Left cardiac atrium (tissue), 4 donors: ENCODE measurements around the gene CNTN3. TPM values are rescaled to one million over a fixed set of nuclear protein-coding genes. Genes with fewer than 3 reads are reported as not detected.

ENCODE experiments used
- ATAC-seq, 2 donors: fragments of 200-7000 bp; cut with Tn5 transposase; one replicate each; pipeline ENCODE4 v1.9.1; 2020; ENCODE audit warnings: mild to moderate bottlenecking in 2 of 2, moderate library complexity in 2 of 2
- DNase-seq: peaks from one replicate; pipeline ENCODE4 v3.0.0-alpha.2; 2020
- intact Hi-C, 2 donors: fragments of 100-400 bp; cut with DNase I; formaldehyde crosslinking; loops; one replicate each; pipeline versions ENCODE4 v1.14.1 to v1.15.1; 2022 to 2023
- total RNA-seq, 2 donors: library from RNA; stranded (reverse); fragmentation: NEBNext Ultra II Directional; extraction: Animal tissue kit (Norgen Biotek cat#: 25700); gene quantifications; one replicate each; pipeline ENCODE4 v1.2.1, GENCODE V29; 2021
- donor health status: DM: no; HTN: yes; CAD: no.
- donor health status: DM: no; HTN: yes; CAD: no; lungs with severe emphysema.
- donor health status: DM: yes; HTN: yes; CAD: no.
- donor health status: Dilated cardiomyopathy.

The CNTN3 gene
- total RNA-seq, 2 donors from 2014 or later, result 3.0 to 4.3 TPM

DNA sequence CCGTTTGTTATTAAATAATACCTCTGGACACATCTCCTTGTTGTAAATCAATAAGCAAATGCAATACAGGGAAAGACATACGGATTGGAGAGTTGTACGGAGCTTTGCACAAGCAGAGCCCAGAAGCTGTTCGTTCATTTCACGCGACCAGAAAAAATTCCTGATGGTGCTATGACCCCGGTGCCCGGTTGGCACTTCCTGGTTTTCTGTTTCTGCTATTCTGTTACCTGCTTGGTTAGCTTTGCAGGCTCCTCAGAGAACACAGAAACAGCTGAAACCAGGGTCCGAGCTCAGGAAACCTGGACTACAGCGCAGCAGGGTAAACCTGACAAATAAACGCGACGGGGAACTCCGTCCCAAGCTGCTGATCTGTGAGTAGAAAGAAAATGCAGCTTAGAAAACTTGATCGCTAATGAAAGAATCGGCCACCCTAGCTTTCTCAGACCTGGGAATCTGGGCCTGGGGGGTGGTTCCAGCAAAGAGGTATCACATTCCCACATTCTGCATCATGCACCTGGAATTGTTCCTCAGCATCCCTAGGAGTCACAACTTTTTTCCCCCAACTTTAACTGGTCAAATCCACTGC, 845 bp downstream of the CNTN3 start:
- ATAC-seq, result no peak
- no peak for DNase-seq
- intact Hi-C loops, result no loop called here

DNA sequence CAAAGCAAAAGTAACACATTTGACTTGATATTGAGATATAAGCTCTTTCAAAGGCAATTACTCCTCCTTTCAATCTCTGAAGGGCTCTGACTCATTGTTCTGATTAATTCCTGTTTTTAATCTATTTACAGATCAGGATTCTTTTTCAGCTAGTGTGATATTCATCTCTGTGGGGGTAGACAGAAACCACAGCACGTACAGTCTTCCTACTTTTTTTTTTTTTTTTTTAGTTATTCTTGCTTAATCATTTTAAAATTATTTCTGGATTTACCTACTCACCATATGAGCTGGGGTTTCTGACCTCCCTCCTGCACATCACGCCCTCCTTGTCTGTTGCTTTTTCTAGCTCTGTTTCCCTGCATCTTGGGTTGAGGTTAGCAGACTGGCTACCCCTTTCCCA, 1.4 kb downstream of the CNTN3 start:
- no peak for ATAC-seq
- intact Hi-C loops, result no loop called here
- DNase-seq, result no peak

DNA sequence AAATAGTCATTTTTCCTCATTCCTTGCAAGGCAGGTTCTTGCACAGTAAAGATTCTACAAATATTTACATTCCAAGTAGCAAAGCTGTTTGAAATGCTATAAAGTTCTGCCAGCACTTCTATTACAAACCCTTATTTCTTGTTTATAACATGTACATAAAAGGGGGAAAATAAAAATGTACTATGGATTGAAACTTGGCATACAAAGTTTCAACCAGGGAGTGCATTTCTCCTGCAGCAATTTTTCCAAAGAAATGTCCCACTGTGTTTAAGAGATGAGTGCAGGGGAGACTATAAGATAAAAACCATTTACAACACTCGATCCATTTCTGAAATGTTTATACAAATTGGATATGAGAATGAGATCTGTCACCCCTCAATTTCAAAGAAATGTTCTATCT, 3.3 kb downstream of the CNTN3 start:
- ATAC-seq (no peak), DNase-seq (no peak)
- intact Hi-C loops, result no loop called here

DNA sequence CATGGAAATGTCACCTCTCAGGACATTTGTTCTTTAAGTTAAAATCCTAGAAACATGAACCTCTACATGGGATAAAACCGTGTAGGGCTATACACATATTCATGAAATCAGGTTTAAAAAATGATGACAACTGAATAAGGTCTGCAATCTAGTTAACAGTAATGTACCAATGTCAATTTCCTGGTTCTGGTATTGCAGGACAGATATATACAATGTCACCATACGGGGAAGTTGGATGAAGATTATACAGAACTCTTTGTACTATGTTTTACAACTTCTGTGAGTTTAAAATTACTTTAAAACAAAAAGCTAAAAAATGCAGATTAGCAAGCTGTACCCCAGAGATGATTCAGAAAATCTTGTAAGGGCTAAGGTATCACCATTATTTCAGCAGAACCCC, 6.7 kb downstream of the CNTN3 start:
- ATAC-seq (no peak), DNase-seq (no peak)
- intact Hi-C loops, result no loop called here

- DNase-seq, result no peak
- intact Hi-C loops, result no loop called here
- no peak for ATAC-seq
Observed at GRCh38 chr3:74606996-74607395, 7.5 kb downstream of the CNTN3 start.

GRCh38 chr3:74605437-74605836, 9.0 kb downstream of the CNTN3 start:
- ATAC-seq (no peak), DNase-seq (no peak)
- intact Hi-C loops, result no loop called here

- no peak for DNase-seq
- ATAC-seq, result no peak
- intact Hi-C loops, result no loop called here
Observed at GRCh38 chr3:74603292-74603691, 11.2 kb downstream of the CNTN3 start.

DNA sequence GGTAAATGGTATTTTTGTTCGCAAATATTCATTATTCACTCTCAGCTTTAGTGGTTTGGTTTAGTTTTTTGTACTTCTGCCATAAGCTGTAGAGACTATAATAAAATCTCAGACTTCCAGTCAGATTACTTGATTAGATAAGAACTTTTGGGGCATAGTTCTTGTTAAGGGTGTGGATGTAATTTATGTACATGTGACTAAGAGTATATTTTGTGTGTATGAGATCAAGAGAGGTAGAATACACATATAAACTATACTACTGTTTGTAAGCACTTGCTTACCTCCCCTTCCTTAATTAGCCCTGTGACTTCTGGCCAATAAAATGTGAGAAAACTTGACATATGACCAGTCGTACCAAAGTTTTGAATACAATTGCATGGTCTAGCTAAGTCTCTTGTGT, 12.0 kb downstream of the CNTN3 start:
- ATAC-seq, result no peak
- intact Hi-C loops, result no loop called here
- DNase-seq, result no peak

DNA sequence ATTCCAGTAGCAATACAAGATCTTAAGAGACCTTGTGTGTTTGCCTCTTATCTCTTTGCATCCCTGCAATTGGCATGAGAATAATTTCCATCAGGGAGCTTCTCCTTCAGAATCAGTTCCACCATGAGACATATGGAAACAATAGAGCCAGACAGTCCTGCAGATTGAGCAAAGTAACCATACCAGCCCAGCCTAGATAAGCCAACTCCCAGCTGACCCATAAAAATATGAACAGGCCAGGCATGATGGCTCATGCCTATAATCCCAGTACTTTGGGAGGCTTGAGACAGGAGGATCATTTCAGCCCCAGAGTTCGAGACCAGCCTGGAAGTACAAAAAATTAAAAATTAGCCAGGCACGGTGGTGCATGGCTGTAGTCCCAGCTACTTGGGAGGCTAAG, 12.7 kb downstream of the CNTN3 start:
- ATAC-seq (no peak), DNase-seq (no peak)
- intact Hi-C loops, result no loop called here

GRCh38 chr3:74599564-74599963, 14.9 kb downstream of the CNTN3 start:
- no peak for ATAC-seq
- intact Hi-C loops, result no loop called here
- DNase-seq, result no peak

DNA sequence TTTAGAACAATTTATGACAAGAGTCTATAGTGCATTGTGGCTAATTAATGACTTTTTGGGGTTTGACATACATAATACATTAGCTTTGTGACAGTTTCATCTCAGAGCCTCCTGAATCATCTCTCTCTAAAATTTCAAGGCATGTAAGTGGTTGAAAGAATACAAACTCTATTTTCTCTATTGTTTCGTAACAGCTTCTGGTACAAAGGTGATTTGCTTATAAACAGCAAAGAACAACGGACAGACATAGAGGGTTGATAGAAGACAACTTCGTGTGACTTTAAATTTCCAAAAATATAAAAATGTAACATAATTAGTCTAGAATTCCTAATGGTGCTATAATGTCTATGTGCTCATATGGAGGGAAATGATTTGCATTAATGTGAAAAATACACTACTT, 21.3 kb downstream of the CNTN3 start:
- ATAC-seq, result no peak
- intact Hi-C loops, result no loop called here

GRCh38 chr3:74592359-74592758, 22.1 kb downstream of the CNTN3 start:
- ATAC-seq, result no peak
- no peak for DNase-seq
- intact Hi-C loops, result no loop called here

More for the DNA sequence above, 21.3 kb downstream of the CNTN3 start:
- DNase-seq, result no peak

DNA sequence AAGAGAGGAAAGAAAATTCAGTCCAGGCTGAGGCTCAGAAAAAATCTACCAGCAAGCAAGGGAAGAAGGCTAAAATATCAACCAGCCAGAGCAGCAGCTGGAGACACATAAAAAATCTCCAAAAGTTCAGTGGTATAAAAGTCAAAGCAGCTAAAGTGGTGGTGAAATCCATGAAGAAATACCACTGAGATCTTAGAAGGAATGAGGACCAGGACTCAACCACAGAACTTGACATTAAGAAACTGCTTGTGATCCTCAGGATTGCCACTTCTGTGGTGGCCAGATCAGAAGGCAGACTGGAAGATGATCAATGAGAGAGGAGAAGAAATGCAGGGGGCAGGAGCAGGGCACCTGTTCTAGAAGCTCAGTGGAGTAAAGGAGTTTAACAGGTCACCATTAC, 22.5 kb downstream of the CNTN3 start:
- intact Hi-C loops, result no loop called here
- peak in 1 of 2 donors; percentile 50 for ATAC-seq

GRCh38 chr3:74591342-74591741, 23.1 kb downstream of the CNTN3 start:
- DNase-seq, result no peak
- ATAC-seq, result no peak
- intact Hi-C loops, result no loop called here

More for the DNA sequence above, 22.5 kb downstream of the CNTN3 start:
- no peak for DNase-seq

DNA sequence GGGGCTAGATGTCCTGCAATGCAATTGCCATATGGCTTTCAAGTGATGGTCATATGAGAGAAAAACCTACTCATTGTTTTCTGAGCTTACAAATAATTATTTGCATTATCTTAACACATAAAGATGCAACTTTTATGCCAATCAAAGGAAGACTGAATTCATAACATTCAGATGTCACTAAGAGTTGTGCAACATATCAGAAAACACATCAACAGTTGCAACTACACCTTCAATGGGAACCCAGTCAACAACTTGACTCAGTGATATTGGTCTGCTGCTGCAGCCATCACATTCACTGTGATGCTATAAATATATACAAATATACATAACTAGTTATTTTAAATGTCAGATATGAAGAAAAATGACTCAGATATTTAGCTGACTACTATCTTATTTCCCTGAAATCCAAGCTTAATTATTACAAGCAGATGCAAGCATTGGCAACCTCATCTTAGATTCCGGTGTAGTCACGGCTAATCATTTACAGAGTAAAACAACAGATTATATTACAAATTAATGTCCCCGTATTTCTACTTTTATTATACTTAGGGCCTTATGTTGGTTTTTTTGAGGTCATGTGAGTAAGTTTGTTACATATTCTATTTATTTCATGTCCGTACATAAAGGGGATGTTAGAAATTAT, 23.7 kb downstream of the CNTN3 start:
- no peak for ATAC-seq
- no peak for DNase-seq
- intact Hi-C loops, result no loop called here

- intact Hi-C loops, result no loop called here
- ATAC-seq (no peak), DNase-seq (no peak)
Observed at GRCh38 chr3:74584782-74585181, 29.7 kb downstream of the CNTN3 start.

DNA sequence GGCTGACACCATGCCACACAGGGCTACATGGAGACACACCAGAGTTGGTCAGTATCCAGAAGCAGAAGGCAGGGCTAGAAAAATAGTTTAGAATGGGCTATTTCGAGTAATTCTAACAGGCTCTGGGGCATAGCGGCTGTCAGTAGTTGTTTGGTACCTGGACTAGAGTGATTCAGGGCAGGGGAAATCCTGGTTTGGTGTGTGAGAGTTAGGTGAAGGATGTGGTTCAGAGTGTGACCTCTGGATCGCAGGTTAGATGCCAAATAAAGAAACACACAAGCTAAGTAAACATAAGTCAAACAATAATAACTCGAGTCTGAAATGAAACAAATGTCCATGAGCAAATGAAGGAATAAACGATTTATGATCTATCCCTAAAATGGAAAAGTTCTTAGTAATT, 31.5 kb downstream of the CNTN3 start:
- DNase-seq, result no peak
- intact Hi-C loops, result no loop called here
- ATAC-seq, result no peak

DNA sequence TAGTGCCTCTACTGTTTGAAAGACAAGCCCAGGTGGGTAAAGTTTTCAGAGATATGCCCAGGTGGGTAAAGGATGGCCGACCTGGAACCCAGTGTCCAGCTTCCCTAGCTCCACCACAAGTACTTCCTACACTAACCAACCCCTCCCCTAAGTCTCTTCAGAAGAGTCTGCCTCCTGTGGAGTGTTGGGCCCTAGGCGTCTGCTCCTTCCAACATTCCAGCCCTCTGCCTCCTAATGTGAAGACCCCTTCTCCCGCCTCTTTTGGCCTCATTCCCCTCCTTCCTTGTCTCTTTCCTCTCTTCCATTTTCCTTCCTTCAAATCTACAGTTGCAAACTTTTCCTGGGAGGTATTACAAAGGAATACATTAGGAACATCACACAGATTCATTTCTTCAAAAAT, 38.6 kb downstream of the CNTN3 start:
- ATAC-seq, result no peak
- no peak for DNase-seq
- intact Hi-C loops, result no loop called here

DNA sequence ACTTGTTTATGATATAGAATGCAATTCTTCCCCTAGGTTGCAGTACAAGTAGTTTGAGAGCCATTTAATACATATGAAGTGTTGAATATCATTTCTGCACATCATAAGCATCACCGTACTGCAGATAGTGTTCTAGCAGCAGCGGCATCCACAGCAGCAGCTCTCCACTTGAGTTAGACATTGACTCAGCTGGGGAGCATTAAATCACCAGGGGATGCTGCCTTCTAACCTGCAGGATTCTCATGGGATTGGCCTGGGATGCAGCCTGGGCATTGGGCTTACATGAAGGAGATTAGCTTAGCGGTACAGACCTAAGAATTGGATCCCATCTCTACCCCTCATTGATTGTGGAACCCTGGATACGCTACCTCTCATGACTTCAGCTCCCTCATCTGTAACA, 43.3 kb downstream of the CNTN3 start:
- DNase-seq, result no peak
- intact Hi-C loops, result no loop called here
- no peak for ATAC-seq
